Kidney epithelial cell (primary cell): ENCODE measurements around the gene DNAJC11. TPM values are rescaled to one million over a fixed set of nuclear protein-coding genes. Genes with fewer than 3 reads are reported as not detected.

Source experiments
- DNase-seq: peaks from one replicate; pipeline ENCODE4 v3.0.0-alpha.2; 2010; ENCODE audit warnings: low read depth
- H3K27me3 ChIP-seq: 2 replicates; pipeline ENCODE4 v1.6.0; 2011; ENCODE audit warnings: low read length; ENCODE audit not compliant: control insufficient read depth, insufficient read depth
- H3K36me3 ChIP-seq: 2 replicates; pipeline ENCODE4 v1.5.1; 2011; ENCODE audit warnings: low read length; ENCODE audit not compliant: control insufficient read depth, insufficient read depth
- H3K4me3 ChIP-seq: 2 replicates; pipeline ENCODE4 v1.5.1; 2011; ENCODE audit warnings: low read depth, mild to moderate bottlenecking, control low read depth, low read length
- total RNA-seq: library from RNA; depleted of rRNA; stranded (reverse); fragments of >200 nt; gene quantifications from 2 replicates; pipeline ENCODE4 v1.2.3, GENCODE V29; 2015
- TF ChIP-seq, protein P1 (sequence below): IDR thresholded peaks from 2 replicates; pipeline ENCODE4 v1.5.1; 2011; ENCODE audit warnings: mild to moderate bottlenecking, moderate library complexity, low read length, control low read depth, inconsistent platforms; ENCODE audit not compliant: insufficient read depth, poor library complexity, severe bottlenecking

The DNAJC11 gene
- total RNA-seq, 1 donor from 2014 or later: 35.6 TPM

DNA sequence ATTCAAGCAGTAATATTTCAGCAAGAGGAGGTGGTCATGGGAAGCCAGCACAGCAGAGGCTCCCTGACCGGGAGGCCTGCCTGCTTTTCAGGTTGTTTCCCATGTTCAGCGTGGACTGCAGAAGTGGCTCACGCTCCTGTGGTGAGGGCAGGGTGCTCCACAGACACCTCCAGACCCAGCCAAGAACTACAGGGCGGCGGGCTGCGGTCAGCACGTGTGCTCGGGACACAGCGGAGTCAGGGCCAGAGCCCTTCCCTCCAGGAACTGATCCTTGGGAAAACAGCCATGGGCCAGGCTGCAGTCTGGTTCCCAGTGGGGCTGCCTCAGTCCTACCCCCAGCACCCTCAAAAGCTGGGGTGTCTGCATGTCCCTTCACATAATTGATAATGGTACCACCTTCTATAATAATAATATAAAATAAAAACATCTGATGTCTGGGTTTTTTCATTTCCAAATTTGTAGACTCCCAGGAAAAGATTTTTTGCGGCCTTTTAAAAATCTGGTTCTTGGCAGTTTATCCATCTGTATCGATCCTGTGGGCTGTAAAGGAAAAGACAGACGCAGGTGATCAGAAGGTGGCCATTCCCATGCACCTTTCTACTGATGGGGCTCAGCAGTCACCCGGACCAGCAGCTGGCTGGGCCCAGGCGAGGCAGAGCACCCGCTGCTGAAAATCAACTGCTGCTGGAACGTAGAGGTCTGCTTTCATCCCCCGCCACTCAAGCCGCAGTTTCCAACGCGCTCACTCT lies 66.3 kb downstream of the DNAJC11 start:
- TF ChIP-seq, protein P1, sequence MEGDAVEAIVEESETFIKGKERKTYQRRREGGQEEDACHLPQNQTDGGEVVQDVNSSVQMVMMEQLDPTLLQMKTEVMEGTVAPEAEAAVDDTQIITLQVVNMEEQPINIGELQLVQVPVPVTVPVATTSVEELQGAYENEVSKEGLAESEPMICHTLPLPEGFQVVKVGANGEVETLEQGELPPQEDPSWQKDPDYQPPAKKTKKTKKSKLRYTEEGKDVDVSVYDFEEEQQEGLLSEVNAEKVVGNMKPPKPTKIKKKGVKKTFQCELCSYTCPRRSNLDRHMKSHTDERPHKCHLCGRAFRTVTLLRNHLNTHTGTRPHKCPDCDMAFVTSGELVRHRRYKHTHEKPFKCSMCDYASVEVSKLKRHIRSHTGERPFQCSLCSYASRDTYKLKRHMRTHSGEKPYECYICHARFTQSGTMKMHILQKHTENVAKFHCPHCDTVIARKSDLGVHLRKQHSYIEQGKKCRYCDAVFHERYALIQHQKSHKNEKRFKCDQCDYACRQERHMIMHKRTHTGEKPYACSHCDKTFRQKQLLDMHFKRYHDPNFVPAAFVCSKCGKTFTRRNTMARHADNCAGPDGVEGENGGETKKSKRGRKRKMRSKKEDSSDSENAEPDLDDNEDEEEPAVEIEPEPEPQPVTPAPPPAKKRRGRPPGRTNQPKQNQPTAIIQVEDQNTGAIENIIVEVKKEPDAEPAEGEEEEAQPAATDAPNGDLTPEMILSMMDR: no peak
- H3K27me3 ChIP-seq: no peaks in the 10 kb centered on the region
- H3K4me3 ChIP-seq: no peak overlapping the region
- no peaks in the 10 kb centered on the region for H3K36me3 ChIP-seq
- no peak for DNase-seq

DNA sequence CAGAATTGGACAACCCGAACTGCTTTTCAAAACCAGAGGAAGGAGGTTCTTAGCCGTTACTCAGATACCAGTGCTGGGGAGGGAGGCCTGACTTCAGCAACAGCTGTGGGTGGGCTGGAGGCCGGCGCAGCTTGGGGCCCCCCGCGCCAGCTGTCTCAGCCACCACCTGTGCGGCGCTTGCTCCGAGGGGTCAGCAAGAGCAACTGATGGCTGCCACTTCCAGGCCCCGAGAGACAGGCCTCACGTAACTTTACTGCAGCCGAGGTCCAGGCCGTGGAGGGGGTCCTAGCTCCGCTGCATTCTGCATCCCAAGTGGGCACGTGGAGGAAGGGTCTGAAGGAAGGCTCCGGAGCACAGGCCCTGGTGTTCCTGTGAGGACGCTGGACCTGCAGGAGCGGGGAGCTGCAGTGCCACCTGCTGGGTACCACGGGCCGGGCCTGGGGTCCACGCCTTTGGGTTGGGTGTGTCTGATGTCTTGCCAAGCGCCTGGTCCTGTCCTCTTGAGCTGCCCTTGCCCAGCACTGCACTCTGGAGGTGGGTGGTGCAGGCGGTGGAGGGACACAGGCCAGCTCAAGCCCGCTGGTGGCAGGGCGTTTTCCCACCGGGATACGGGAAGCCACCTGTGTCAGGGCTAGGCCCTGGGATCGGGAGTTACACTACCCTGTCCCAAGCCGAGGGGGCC lies 67.1 kb downstream of the DNAJC11 start:
- H3K36me3 ChIP-seq: no peaks in the 10 kb centered on the region

DNA sequence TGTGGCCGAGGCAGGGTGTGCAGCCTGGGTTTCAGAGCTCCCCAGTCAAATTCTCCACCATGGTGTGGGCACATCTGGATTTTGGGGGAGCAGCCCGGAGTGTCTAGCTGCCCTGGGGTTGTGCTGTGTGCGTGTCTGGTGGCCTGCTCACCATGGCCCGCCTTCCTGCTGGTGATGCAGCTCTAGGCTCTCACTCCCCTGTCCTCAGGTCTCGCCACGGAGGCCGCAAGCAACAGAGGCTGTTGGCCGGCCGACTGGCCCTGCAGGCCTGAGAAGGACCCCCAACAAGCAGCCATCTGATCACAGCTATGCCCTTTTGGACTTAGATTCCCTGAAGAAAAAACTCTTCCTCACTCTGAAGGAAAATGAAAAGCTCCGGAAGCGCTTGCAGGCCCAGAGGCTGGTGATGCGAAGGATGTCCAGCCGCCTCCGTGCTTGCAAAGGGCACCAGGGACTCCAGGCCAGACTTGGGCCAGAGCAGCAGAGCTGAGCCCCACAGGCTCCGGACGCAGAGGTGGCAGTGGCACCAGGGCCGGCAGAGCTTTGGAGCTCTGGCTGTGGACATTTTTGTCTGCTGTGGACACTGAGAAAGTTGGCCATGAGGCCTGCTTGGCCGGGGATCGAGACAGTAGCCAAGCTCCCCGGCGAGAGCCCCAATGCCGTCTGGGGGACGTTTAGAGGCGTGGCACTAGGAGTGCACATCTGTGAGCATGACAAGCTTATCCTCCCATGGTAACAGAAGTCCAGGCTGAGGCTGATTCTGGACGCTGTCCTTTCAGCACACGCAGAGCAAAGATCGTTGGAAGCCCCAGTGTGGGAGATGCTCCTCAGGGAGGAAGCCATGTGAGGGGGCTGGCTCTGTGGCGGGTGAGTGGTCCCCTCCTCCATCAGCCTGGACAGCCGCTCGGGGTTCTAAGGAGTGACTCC lies 68.8 kb downstream of the DNAJC11 start:
- no peaks in the 10 kb centered on the region for H3K36me3 ChIP-seq
- TF ChIP-seq, protein P1: no peak
- H3K27me3 ChIP-seq: no peaks in the 10 kb centered on the region
- DNase-seq: no peak
- H3K4me3 ChIP-seq: no peak overlapping the region

More for the DNA sequence above, 67.1 kb downstream of the DNAJC11 start:
- no peak for DNase-seq
- TF ChIP-seq, protein P1: peak; percentile 63
- Histone ChIP-seq H3K4me3 (no peak overlapping the region), H3K27me3 (no peaks in the 10 kb centered on the region)

DNA sequence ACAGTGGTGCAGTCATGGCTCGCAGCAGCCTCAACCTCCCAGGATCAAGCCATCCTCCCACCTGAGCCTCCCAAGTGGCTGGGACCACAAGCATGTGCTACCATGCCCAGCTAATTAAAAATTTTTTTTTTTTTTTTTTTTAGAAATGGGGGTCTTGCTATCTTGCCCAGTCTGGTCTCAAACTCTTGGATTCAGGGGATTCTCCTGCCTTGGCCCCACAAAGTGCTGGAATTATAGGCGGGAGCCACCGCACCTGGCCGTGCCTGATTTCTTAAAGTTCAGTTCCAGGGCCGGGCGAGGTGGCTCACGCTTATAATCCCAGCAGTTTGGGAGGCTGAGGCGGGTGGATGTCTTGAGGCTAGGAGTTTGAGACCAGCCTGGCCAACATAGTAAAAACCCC lies 70.6 kb downstream of the DNAJC11 start:
- TF ChIP-seq, protein P1: no peak
- H3K27me3 ChIP-seq: no peaks in the 10 kb centered on the region
- no peak overlapping the region for H3K4me3 ChIP-seq
- H3K36me3 ChIP-seq: no peaks in the 10 kb centered on the region
- DNase-seq: no peak

DNA sequence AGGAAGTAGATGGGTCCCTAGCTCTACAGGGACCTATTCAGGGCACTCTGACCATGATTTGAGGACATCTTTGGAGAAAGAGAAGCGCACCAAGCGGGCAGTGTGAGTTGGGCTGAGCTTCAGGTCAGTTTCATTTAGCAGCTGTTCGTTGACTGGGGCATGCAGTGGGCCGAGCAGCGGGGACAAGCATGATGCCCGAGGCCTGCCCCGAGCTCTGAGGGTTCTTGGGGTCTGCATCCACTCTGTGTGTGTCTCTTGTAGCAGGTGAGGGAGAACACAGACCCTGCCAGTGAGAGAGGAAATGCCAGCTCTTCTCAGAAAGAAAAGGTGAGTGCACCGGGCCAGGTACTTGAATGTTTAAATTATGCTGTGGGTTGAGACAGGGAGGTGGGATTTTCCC lies 71.6 kb downstream of the DNAJC11 start:
- Histone ChIP-seq H3K4me3 (no peak overlapping the region), H3K36me3 (no peaks in the 10 kb centered on the region), H3K27me3 (no peaks in the 10 kb centered on the region)
- no peak for DNase-seq
- TF ChIP-seq, protein P1: no peak
